Neural progenitor cell (in vitro differentiated cells): Measurements from ENCODE around the gene REPS1. TPM values are rescaled to one million over a fixed set of nuclear protein-coding genes. Genes with fewer than 3 reads are reported as not detected.

ENCODE experiments used
- DNase-seq: peaks from one replicate; pipeline ENCODE4 v3.0.0-alpha.2; 2016; ENCODE audit warnings: low spot score
- H2AFZ ChIP-seq: fragments of 200-600 bp; sonication (generic); replicated peaks from 2 replicates; pipeline ENCODE4 v1.6.1; 2016; ENCODE audit warnings: antibody characterized with exemption
- H3F3A ChIP-seq: fragments of 200-600 bp; sonication (generic); 2 replicates; pipeline ENCODE4 v1.6.1; 2016; ENCODE audit warnings: antibody characterized with exemption, low read depth
- H3K27ac ChIP-seq: fragments of 200-600 bp; sonication (generic); 2 replicates; pipeline ENCODE4 v1.5.1; 2016; ENCODE audit warnings: mild to moderate bottlenecking
- H3K27me3 ChIP-seq: fragments of 200-600 bp; sonication (generic); 2 replicates; pipeline ENCODE4 v1.6.1; 2016; ENCODE audit warnings: mild to moderate bottlenecking, moderate library complexity
- H3K36me3 ChIP-seq: fragments of 200-600 bp; sonication (generic); 2 replicates; pipeline ENCODE4 v1.5.1; 2016
- H3K4me1 ChIP-seq: fragments of 200-600 bp; sonication (generic); 2 replicates; pipeline ENCODE4 v1.6.1; 2016; ENCODE audit warnings: mixed run types
- H3K4me2 ChIP-seq: fragments of 200-600 bp; sonication (generic); 2 replicates; pipeline ENCODE4 v1.6.1; 2016
- H3K4me3 ChIP-seq: fragments of 200-600 bp; sonication (generic); 2 replicates; pipeline ENCODE4 v1.5.1; 2016
- H3K79me2 ChIP-seq: fragments of 200-600 bp; sonication (generic); 2 replicates; pipeline ENCODE4 v1.6.1; 2016; ENCODE audit warnings: low read depth
- H3K9ac ChIP-seq: fragments of 200-600 bp; sonication (generic); 2 replicates; pipeline ENCODE4 v1.6.1; 2016
- H3K9me3 ChIP-seq: fragments of 200-600 bp; sonication (generic); 2 replicates; pipeline ENCODE4 v1.5.1; 2016; ENCODE audit warnings: low read depth
- H4K20me1 ChIP-seq: fragments of 200-600 bp; sonication (generic); 2 replicates; pipeline ENCODE4 v1.6.1; 2016; ENCODE audit warnings: low read depth
- H3K27ac Mint-ChIP-seq: 3 replicates; pipeline ENCODE4 v1.8.0; 2021; ENCODE audit warnings: mixed read lengths
- H3K27me3 Mint-ChIP-seq: 2 replicates; pipeline ENCODE4 v1.8.0; 2022; ENCODE audit warnings: low read depth, mild to moderate bottlenecking, inconsistent platforms, moderate library complexity, mixed read lengths; ENCODE audit not compliant: insufficient read depth
- H3K36me3 Mint-ChIP-seq: 3 replicates; pipeline ENCODE4 v1.8.0; 2021; ENCODE audit warnings: mixed read lengths
- H3K4me1 Mint-ChIP-seq: 3 replicates; pipeline ENCODE4 v1.8.0; 2021; ENCODE audit warnings: mixed read lengths
- H3K4me3 Mint-ChIP-seq: 3 replicates; pipeline ENCODE4 v1.8.0; 2021; ENCODE audit warnings: mild to moderate bottlenecking, moderate library complexity, mixed read lengths
- H3K9me3 Mint-ChIP-seq: 3 replicates; pipeline ENCODE4 v1.8.0; 2020; ENCODE audit warnings: mixed read lengths
- EZH2 ChIP-seq: fragments of 200-600 bp; sonication (generic); IDR thresholded peaks from 2 replicates; pipeline ENCODE4 v1.6.1; 2017; ENCODE audit warnings: antibody characterized with exemption, mild to moderate bottlenecking, moderate library complexity
- EZH2phosphoT487 ChIP-seq: fragments of 200-600 bp; sonication (generic); IDR thresholded peaks from 2 replicates; pipeline ENCODE4 v1.6.1; 2017; ENCODE audit warnings: antibody characterized with exemption
- total RNA-seq: library from RNA; depleted of rRNA; stranded (reverse); fragments of >200 nt; gene quantifications from 2 replicates; pipeline ENCODE4 v1.2.3, GENCODE V29; 2015; ENCODE audit warnings: low replicate concordance
- TF ChIP-seq, protein P1 (sequence below): fragments of 200-600 bp; sonication (generic); IDR thresholded peaks from 2 replicates; pipeline ENCODE4 v1.5.1; 2017; ENCODE audit warnings: antibody characterized with exemption, mild to moderate bottlenecking

REPS1 gene
- total RNA-seq, 1 donor from 2014 or later, result 97.5 TPM

DNA sequence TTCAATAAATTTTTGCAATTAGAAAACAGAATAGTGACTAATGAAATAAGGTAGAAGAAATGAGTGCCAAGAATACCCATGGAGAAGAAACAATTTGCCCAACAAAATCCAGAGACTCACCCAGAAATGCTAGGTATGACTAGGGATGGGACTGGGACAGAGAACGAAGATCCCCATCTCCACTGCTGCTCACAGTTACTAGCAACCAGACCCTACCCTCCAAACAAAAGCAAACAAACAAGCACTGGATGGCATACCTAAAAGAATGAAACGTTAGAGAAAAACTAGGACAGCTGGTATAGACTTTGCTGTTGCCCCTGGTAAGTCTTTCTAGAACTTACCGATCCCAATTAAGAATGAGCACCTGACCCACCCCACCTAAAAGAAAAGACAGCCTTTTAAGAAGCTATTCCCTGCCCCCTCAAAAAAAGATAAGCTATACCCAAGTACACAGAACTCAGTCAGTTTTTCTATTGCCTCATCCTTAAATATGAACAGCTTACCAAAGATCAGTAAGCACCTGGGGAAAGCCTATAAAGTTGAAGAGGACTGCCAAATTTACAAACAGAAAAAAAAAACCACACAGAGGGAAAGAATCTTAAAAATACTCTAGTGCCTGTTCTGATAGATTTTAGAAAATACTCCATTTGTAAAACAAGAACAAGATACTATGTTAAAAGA lies 31.7 kb downstream of the REPS1 start:
- H3K4me1 Mint-ChIP-seq, result no peaks in the 10 kb centered on the region
- no peaks in the 10 kb centered on the region for H3F3A ChIP-seq

DNA sequence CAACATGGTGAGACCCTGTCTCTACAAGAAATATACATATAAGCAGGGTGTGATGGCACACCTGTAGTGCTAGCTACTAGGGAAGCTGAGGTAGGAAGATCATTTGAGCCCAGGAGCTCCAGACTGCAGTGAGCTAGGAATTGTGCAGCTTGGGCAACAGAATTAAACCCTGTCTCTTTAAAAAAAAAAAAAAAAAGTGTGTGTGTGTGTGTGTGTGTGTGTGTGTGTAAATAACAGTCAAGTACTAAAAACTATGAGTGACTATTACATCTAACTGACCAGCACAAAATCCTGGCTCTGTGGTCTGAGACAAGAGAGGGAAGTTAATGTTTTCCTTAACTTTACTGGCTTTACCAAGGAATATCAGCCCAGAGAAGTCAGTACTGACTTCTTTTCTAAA lies 32.8 kb downstream of the REPS1 start:
- no peak overlapping the region for H3K9ac ChIP-seq
- no peaks in the 10 kb centered on the region for H3K27me3 Mint-ChIP-seq
- H4K20me1 ChIP-seq, result peaks cover 47% of the 10 kb centered on the region
- H3K27ac Mint-ChIP-seq, result no peak overlapping the region
- H3K4me3 ChIP-seq, result no peak overlapping the region
- H3K27me3 ChIP-seq, result no peaks in the 10 kb centered on the region
- no peak overlapping the region for H3K4me3 Mint-ChIP-seq
- H3K4me1 ChIP-seq, result peaks cover 13% of the 10 kb centered on the region
- no peak overlapping the region for H2AFZ ChIP-seq
- DNase-seq, result no peak
- H3K36me3 ChIP-seq, result peaks cover 3% of the 10 kb centered on the region
- no peaks in the 10 kb centered on the region for H3K9me3 ChIP-seq
- no peaks in the 10 kb centered on the region for H3F3A ChIP-seq
- no peak overlapping the region for H3K4me2 ChIP-seq
- no peak overlapping the region for H3K27ac ChIP-seq
- peaks cover 100% of the 10 kb centered on the region for H3K79me2 ChIP-seq
- H3K4me1 Mint-ChIP-seq, result no peaks in the 10 kb centered on the region
- H3K9me3 Mint-ChIP-seq, result no peaks in the 10 kb centered on the region
- TF ChIP-seq, protein P1, sequence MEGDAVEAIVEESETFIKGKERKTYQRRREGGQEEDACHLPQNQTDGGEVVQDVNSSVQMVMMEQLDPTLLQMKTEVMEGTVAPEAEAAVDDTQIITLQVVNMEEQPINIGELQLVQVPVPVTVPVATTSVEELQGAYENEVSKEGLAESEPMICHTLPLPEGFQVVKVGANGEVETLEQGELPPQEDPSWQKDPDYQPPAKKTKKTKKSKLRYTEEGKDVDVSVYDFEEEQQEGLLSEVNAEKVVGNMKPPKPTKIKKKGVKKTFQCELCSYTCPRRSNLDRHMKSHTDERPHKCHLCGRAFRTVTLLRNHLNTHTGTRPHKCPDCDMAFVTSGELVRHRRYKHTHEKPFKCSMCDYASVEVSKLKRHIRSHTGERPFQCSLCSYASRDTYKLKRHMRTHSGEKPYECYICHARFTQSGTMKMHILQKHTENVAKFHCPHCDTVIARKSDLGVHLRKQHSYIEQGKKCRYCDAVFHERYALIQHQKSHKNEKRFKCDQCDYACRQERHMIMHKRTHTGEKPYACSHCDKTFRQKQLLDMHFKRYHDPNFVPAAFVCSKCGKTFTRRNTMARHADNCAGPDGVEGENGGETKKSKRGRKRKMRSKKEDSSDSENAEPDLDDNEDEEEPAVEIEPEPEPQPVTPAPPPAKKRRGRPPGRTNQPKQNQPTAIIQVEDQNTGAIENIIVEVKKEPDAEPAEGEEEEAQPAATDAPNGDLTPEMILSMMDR, result no peak
- TF ChIP-seq EZH2 (no peak), EZH2phosphoT487 (no peak)
- peaks cover 3% of the 10 kb centered on the region for H3K36me3 Mint-ChIP-seq

More for the DNA sequence above, 31.7 kb downstream of the REPS1 start:
- peaks cover 13% of the 10 kb centered on the region for H3K4me1 ChIP-seq
- H3K4me3 ChIP-seq, result no peak overlapping the region
- H3K36me3 Mint-ChIP-seq, result peaks cover 3% of the 10 kb centered on the region
- TF ChIP-seq EZH2phosphoT487 (no peak), EZH2 (no peak)
- TF ChIP-seq, protein P1, result no peak
- H3K27me3 Mint-ChIP-seq, result no peaks in the 10 kb centered on the region
- H3K79me2 ChIP-seq, result peaks cover 100% of the 10 kb centered on the region
- H3K9me3 Mint-ChIP-seq, result no peaks in the 10 kb centered on the region
- no peak overlapping the region for H3K9ac ChIP-seq
- no peak overlapping the region for H2AFZ ChIP-seq
- no peaks in the 10 kb centered on the region for H3K27me3 ChIP-seq
- no peak for DNase-seq
- H3K4me3 Mint-ChIP-seq, result no peak overlapping the region
- H3K27ac Mint-ChIP-seq, result no peak overlapping the region
- H3K27ac ChIP-seq, result peak overlapping the region; percentile 48
- peaks cover 3% of the 10 kb centered on the region for H3K36me3 ChIP-seq
- no peak overlapping the region for H3K4me2 ChIP-seq
- peaks cover 40% of the 10 kb centered on the region for H4K20me1 ChIP-seq
- no peaks in the 10 kb centered on the region for H3K9me3 ChIP-seq

DNA sequence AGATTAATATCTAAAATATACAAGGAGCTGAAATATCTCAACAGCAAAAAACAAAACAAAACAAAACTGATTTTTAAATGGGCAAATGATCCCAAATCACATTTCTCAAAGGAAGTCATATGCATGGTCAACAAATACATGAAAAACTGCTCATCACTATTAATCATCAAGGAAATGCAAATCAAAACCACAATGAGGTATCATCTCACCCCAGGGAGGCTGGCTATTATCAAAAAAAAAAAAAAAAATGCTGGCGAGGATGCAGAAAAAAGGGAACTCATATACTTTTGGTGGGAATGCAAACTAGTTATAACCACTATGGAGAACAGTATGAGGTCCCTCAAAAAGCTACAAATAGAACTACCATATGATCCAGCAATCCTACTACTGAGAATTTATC lies 34.6 kb downstream of the REPS1 start:
- Mint-ChIP-seq H3K9me3 (no peaks in the 10 kb centered on the region), H3K4me3 (no peak overlapping the region), H3K27me3 (no peaks in the 10 kb centered on the region), H3K36me3 (peaks cover 2% of the 10 kb centered on the region), H3K4me1 (no peaks in the 10 kb centered on the region), H3K27ac (no peak overlapping the region)
- H3K36me3 ChIP-seq, result peaks cover 3% of the 10 kb centered on the region
- no peaks in the 10 kb centered on the region for H3K9me3 ChIP-seq
- H4K20me1 ChIP-seq, result peaks cover 62% of the 10 kb centered on the region
- peaks cover 13% of the 10 kb centered on the region for H3K4me1 ChIP-seq
- H3K79me2 ChIP-seq, result peaks cover 100% of the 10 kb centered on the region
- H3K9ac ChIP-seq, result no peak overlapping the region
- H3K27me3 ChIP-seq, result no peaks in the 10 kb centered on the region
- H3K4me2 ChIP-seq, result no peak overlapping the region
- H3F3A ChIP-seq, result no peaks in the 10 kb centered on the region
- no peak for TF ChIP-seq EZH2phosphoT487
- no peak for TF ChIP-seq EZH2
- TF ChIP-seq, protein P1, result no peak
- no peak for DNase-seq
- no peak overlapping the region for H3K4me3 ChIP-seq
- H3K27ac ChIP-seq, result no peak overlapping the region
- no peak overlapping the region for H2AFZ ChIP-seq
